NOMO-1 treated with DMSO at 0.1 percent for 48 hours (cell line): ENCODE data around the gene SPARCL1.

Experiments used
- DNase-seq: peaks from one replicate; lab custom pipeline; 2025; ENCODE audit not compliant: unreplicated experiment; lab: John Stamatoyannopoulos, UW

The SPARCL1 gene

DNA sequence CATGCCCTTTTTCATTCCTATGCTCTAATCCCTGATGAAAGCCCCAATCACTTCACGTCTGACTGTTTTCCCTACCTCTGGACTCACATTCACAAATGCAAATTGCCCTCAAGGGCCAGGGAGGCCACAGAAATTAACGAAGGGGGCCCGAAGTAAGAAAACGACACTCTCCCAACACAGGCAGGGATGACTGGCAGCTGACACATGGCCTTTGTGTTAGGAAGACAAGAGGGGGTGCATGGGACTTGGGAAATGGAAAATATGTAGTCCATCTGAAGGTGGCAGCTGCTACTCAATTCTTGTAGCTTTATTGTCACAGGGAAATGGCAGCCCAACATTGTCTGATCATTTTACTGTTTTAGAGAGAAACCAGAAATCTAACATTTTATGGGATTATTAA is 12.3 kb upstream of the SPARCL1 start:
- DNase-seq: no peak

DNA sequence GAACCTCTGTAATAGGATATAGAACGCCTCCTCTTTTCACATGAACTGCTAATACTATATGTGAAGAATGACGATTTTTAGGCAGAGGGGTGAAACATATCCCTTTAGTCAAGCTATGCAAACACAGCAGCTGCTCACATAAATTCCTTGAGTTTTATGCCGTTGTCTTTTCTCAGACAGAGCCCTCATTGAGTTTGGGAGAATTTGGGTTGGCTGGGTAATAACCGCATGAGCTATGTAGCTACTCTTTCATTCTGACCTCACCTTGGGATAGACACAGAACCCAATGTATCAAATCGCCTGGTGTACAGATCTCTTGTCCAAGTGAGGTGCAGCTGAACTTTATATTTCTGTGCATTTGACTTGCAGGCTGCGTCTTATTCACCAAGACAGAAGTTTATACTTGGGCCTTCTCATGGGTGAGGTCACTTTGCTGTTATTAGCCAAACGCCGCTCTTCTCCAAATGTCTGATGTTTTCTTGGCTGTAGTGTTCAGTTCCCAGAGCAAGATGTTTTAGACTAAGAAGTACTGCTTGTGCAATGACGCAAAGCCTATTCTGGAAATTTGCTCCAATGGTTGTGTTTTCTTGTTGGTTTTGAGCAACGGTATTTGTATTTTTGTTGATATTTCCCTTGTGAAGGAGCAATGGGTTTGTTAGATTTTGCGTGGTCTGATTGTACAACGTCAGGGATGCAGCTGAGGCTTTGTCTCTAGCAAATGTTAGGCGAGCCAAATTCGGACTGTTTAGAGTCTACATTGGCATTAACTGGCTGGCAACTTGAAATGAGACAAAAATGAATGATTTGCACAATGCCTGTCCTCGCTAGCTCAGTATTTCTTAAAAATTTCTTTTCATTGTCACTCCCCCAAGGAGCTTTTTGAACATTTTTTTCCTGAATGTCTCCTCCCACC is 11.2 kb upstream of the SPARCL1 start:
- no peak for DNase-seq

DNA sequence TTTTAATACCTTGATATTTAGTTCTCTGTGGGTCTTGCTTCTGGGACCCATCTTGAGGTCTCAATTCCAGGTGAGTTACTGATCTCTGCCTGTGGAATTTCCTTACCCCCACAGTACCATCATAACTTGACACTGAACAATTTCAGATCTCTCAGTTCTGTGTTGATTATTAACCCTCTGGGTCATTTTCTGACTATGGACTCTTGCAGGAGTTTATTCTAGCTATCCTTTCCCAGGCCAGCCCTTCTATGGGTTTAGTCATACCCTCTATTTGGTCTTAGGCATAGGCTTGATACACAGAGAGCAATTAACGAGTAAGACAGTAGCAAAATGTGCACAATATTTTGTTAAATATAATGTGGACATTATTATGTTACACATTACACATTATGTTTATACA is 3.7 kb upstream of the SPARCL1 start:
- DNase-seq: no peak

DNA sequence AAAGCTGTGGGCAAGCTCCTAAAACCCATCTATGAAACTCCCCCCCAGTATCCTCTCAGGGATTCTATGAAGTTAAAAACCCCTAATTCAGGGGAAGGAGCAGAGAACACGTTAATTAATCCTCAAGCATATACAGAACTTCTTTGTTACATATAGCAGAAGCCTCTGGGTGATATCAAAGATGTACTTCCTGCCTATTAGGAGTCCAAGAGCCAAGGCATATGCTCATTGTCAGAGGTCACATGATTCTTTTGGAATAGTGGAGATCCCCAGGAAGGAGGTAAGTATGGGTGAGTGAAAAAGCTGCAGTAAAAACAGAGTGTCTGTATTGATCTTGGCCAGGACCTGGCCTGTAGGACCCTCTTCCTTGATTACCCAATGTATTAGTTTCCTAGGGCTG is 2.9 kb upstream of the SPARCL1 start:
- DNase-seq: no peak

DNA sequence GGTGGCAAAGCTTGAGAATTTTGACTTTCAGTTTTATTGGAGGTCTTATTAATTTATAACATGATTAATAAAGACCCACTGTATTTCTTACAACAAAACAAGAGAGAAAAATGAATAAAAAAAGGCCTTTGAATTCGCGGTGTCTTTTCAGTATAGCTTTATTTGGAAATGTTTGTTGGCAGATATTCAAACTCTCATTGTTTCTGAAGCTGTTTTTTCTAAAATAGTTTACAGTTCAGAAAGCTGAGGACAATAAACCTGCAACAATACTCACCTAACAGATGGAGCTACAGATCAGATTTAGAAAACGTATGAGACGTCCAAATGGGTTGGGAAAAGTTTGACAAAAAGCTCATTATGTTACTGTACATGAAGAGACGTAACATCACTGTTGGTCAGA is 2.4 kb upstream of the SPARCL1 start:
- DNase-seq: no peak

DNA sequence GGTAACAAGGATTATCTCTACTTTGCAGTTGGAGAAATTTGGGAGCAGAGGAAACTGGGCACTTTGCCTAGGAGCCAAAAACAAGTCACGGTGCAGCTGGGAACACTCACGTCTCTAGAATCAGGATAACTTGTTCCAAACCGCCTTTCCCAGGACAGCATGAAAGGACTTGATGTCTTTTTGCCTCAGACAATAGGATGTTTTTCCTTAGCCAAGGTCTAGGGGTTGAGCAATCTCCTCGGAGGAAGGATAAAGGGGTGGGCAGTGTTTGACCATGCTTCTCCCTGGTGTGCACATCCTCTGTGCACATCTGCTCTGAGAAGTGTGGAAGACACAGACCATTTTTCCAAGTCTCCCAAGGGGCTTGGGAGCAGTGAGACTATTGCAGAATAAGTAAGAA is 1.7 kb upstream of the SPARCL1 start:
- no peak for DNase-seq

DNA sequence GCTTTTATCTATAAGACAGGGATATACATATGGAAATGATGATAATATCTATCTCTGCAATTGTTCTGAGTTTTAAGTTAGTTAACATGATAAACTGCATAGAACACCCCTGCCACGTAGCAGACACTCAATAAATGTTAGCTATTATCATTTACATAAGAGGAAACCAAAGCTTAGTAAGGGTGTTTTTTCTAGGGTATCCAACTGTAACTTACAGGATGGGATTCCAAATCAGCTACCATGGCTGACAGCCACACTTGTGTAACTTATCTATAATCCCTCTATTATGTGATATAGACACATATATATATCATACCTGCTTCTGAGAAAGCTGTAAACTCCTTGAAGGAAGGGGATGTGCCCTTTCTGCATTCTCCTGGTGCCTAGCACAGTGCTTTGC is 1.1 kb upstream of the SPARCL1 start:
- DNase-seq: no peak

DNA sequence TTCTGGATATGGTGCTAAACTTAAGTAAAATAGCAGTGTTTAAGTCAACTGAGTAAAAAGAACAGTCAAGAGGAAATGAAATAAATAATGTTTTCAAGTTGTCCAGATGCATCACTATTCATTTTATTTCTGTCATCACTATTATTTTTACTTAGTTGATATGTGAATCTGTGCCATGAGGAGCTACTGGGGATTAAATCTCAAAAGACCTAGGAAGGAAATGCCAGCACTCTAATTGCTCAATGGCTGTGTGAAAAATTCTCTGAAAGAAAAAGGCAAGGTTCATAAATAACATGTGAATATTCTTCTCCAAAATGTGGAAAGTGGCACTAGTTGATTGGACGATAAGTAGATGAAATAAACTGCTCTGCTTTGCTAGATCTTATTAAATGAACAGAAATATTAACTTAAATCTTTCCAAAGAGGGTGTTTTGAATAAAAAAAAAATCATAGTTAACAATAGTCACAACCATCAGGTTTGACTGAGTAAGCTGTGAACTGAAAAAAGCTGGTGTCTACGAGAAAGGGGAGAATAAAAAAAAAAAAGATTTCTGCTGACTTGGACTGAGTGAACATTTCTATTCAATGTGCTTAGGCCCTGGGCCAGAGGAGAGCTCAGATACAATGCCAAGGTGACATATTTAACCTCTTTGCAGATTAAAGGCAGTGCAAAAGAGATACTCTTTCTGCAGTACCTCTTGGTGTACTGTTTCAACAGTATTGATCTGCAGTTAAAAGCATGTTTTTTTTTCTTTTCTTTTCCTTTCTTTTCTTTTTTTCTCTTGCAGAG is 1.6 kb downstream of the SPARCL1 start:
- no peak for DNase-seq

DNA sequence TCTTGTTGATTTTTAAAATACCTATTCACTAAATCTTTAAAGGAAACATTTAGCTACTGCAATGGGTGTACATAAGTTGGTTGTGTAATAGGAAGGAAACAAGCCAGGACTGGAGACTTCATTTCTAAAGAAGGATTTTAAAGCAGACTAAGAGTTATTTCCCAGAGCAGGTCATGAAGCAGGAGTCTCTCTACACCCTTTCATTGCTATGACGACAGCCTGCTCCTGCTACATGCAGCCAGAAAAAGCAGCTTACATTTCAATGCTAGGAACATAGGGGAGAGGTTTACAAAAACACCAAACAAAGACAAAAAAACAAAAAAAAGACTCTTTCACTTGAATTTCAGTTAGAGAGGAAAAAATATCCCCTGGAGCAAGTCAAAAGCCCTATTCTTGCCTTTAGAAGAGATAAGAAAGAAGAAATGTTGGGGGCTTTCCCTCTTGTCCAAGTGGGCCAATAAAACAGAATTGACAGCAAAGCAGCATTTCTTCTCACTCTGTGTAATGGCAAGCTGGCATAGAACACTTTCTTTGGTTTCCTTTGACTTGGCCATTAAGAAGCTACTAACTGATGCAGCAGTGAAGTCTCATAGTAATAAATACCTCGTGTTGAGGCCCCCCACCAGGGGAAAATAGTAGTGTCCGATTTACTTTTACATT is 3.4 kb downstream of the SPARCL1 start:
- no peak for DNase-seq

DNA sequence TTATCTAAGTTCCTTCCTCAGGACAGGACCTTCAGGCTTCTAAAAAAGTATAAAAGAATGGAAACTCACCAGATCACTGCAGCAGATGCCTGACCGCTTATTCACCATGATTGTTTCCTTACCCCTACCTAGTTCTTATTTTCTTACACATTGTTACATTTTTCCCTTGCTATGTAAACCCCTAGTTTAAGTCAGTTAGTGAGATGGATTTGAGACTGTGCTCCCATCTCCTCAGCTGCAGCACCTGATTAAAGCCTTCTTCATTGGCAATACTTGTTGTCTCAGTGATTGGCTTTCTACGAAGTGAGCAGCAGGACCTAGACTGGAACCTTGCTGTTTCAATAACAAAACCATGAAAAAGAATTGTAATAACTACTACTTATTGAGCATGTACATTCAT is 4.7 kb downstream of the SPARCL1 start:
- no peak for DNase-seq

DNA sequence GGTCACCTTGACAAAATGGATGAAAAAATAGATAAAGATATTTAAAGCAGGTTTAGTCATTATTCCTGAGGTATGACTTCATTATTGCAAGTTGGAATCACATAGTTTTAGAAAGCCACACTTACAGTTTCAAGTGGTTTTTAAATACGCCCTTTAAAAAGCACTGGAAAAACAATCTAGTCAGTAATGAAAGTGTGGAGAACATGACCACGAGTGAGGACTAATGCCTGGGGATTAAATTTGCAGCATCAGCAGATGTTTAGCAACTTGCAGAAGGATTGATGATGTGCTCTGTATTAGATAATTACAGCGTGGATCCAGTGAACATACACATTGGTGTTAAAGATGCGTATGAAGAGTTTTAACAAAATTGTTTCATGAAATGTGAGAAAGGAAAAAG is 5.9 kb downstream of the SPARCL1 start:
- DNase-seq: no peak

DNA sequence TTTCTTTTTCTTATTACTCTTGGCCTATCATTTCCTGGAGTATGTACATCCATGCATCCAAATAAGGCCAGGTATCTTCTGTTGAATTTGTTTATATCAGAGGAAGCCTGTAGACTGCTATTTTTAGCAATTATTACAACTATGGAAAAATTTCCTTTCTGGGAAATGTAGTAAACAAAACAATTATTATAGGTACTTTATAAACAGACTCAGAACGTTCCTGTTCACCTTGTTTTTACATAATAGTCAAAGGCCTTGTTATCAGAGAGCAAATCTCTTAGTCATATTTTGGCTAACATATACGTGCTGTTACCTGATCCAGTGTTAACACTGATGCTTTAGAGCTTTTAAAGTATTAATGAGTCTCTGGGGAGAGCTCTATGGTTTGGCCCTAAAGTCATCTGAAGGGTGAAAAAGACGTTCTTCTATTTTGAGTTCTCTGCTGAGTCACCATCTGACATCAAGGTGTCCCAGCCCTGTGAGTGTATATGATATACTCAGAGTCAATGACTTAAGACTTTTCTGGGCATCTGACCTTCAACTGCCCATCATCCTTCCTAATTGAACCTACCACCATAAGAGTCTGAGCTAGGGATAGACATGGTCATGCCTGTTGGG is 7.3 kb downstream of the SPARCL1 start:
- no peak for DNase-seq

DNA sequence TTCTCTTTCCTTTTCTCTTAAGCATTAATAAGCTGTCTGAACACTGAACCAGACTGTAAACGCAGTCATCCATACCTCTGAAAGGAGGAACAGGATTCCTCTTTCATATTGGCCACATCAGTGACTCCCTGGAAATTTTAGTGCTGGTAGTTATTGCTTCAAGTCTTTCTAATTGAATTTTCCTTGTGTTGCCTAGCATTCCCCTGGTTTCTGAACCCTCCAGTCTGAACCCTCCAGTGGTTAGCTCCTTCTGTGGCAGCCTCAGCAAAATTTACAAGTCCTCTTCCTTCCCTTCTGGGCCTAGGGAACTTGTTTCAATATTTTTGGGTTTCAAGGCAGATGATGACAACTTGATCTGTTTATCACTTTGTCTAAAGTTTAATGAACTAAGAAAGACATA is 7.9 kb downstream of the SPARCL1 start:
- peak; percentile 15 for DNase-seq

DNA sequence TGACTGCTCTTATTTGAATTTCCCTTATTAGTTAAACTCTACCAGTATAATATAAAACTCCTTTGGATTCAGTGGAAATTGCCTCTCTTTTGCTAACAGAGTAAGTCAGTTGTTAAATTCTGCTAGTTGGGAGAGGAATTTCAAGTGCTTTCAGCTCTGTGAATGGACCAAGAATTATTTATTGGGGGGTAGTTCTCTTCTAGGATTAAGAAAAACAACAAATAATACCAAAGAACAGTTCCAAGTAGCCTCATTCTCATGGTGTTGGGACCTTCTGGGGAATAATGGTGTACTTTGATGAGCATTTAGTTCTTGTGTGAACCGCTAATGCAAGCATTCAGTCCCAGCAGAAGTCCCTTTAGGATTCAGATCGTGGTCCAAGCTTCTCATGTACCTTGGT is 11.6 kb downstream of the SPARCL1 start:
- DNase-seq: no peak

DNA sequence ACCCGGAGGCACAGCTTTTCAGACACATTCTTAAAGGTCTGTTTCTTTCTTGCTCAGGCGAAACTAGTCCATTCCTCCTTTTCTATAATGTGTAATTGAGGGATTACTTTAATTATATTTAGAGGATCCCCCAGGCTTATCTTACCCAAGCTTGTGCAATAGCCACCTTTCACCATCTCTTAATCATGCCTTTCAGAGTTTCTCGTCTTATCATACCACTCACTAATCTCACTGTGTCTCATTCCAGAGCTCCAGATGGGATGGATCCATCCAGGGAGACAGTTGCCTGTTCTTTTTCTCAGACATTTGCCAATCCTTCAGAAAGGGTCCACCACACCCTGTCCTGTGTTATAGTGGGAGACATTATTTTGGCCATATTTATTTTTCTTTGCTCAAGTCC is 12.5 kb downstream of the SPARCL1 start:
- no peak for DNase-seq

DNA sequence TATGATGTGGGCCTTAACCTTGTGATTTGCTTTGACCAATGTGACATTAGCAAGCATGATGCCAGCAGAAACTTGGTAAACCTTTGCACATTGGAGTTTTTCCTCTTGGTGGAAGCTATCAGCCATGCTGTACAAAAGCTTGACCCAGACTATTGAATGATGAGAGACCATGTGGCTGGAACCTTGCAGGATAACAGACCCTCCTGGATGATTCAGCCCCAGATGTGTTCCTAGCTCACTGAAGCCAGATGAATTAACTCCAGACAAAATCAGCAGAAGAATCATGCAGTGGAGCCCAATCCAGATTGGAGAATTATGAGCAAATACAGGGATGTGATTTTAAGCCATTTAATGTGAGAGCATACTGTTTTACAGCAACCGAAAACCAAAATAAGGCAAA is 16.8 kb downstream of the SPARCL1 start:
- DNase-seq: no peak

DNA sequence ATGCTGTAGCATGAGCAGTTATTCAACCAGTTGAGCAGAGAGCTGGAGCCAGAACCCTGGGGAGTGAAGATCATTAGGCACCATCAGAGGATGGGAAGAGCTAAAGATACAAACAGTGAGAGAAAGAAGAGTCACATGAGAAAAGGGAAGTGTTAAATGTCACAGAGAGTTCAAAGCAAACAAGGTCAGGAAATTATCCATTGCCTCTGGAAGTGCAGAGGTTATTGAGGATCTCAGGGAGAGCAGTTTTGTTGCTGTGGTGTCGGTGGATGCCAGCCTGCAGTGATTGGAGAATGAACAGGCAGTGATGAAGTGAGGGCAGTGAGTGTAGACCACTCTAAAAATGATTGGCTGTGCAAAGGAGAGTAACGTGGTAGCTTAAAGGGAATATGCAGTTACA is 17.7 kb downstream of the SPARCL1 start:
- no peak for DNase-seq

DNA sequence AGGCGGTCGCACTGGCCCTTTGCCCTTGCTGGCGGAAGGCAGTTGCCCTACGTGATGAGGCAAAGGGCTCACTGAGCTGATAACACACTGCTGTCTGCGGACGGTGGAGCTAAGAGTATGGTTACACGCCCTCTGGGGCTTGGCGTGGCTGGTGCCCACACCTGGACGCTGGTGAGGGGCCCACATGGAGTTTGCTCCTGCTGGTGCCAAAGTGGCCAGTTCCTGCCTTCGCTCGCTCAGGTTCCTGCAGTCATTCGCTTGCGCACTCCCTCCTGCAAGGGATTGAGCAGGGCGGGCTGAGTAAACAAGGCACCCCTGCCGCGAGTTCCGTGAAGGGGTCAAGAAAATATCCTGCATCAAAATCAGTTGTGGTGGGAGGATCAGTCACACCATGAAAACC is 18.4 kb downstream of the SPARCL1 start:
- no peak for DNase-seq

DNA sequence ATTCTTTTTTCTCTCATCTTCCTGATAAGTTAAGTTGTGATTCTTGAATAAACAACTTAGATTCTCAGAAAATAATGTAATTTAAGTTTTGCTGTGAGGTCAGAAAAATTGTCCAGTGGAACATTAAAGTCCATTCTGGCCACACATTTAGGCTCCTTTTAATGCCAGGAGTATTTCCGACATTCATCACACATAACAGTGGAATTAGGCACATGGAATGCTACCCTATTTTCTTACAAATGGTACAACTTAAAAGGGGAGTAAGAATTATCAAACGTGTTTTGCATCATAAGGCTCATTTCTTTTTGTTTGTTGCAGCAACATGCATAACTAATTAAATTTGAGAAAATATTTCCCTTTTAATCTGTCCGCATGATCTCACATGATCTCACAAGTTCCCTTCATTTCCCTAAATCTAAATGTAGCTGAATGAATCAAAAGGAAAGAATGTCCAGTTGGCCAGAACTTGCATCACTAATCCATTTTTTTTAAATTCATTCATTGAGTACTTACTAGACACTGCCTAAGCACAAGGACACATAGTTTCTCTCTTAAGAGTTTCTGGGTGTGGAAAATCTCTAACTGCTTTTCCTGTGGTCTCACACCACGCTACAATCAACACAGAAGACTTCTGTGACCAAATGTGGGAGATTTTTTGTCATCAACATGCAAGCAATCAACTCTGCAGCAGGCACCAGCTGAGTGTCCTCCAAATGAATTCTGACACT is 22.0 kb downstream of the SPARCL1 start:
- no peak for DNase-seq

DNA sequence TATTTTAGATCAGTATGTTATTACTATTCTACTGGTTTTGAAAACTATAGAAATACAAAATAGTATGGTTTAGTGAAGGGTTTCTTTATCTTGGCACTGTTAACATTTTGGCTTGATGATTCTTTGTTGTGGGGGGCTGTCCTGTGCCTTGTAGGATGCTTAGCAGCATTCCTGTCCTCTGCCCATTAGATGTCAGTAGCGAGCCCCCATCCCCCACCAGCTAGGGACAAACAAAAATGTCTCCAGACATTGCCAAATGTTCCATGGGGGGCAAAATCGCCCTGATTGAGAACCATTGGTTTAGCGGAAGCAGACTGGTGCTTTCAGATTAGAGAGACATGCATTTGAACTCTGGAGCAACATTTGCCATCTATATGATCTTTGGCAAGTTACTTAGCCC is 23.3 kb downstream of the SPARCL1 start:
- DNase-seq: no peak
